GM23248 (cell line): ENCODE measurements around the gene DPP10.

ENCODE experiments used
- EZH2 ChIP-seq: fragments of 200-600 bp; sonication (generic); IDR thresholded peaks from 2 replicates; pipeline ENCODE4 v1.6.1; 2018; ENCODE audit warnings: antibody characterized with exemption, mild to moderate bottlenecking; ENCODE audit not compliant: insufficient read depth, poor library complexity, severe bottlenecking
- EZH2phosphoT487 ChIP-seq: fragments of 200-600 bp; sonication (generic); IDR thresholded peaks from 2 replicates; pipeline ENCODE4 v1.6.1; 2018; ENCODE audit warnings: antibody characterized with exemption, moderate library complexity, mild to moderate bottlenecking, low read depth; ENCODE audit not compliant: insufficient read depth

DNA sequence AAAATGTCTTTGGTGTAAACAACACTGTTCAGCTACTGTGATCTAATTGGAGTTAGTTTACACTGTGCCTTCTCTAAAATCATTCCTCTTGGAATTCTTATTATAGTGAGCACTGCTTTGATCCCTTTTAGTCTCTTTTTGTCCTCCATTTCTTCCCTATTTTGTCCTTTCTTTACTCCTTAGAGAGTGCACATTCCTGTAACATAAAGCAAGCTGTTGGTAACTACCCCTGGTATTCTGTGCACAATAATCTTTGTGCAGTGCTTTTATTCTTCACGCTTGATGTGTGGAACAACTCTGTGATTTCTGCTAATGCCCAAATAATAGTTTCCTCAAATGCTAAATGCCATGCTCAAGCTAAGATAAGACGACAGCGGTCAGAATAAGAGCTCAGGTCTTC, 401.5 kb downstream of the DPP10 start:
- TF ChIP-seq EZH2phosphoT487 (no peak), EZH2 (no peak)
